Hematopoietic multipotent progenitor cell (in vitro differentiated cells): ENCODE measurements around the gene RSPH4A. TPM values are rescaled to one million over a fixed set of nuclear protein-coding genes. Genes with fewer than 3 reads are reported as not detected.
"Not testable (repeated sequence)": the region's sequence is repeated elsewhere in the genome, so short reads cannot be mapped to it uniquely, and the experiment has no call there.

Experiments
- DNase-seq, 3 donors: peaks; one replicate each; pipeline ENCODE4 v3.0.0-alpha.2; 2011 to 2015; ENCODE audit warnings: low read depth in 2 of 3, low spot score in 2 of 3
- total RNA-seq: library from RNA; depleted of rRNA; stranded (reverse); fragments of >200 nt; gene quantifications from one replicate; pipeline ENCODE4 v1.2.3, GENCODE V29; 2012

The RSPH4A gene
- 1.3 TPM for total RNA-seq

DNA sequence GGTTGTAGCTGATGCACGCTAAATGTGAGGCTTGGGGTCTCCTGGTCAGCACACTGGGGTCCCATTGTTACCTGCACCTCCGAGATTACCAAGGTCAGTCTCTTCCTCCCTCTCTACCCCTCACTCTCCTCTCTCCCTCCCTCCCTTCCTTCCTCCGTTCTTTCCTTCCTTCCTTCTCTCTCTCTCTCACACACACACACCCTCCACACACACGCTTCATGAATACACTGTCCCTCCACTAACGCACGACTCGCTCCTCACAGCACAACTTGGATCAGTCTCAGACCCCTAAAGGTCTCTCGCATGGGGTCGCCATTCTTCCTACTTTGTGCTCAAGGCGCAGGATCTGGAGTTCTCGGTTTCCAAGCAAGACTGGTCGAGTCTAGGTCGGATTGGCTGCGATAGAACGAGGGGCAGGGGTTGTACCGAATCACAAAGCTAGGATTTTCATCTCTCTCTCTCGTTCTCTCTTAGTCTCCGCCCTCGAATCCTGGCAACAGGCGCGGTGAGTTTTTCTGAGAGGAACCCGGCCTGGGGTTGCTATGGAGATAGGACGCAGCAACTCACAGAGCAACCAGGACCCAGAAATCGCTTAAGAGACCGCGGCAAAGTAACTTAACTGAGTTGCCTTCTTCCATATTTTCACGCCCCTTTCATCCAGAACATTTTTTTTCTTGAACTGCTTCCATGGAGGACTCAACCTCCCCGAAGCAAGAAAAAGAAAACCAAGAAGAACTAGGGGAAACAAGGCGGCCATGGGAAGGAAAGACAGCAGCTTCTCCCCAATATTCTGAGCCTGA is at the start of gene RSPH4A:
RSPH4A (plus strand) TSS at position 543 of the 800 bp plus-strand sequence; CDS start at position 688, 145 bp downstream.
- DNase-seq = peak; percentile 17 to 97 (median 90)

GRCh38 chr6:116568111-116568510 is 48.2 kb upstream of the RSPH4A start:
- DNase-seq = no peak

- DNase-seq = peak in 2 of 3 donors; percentile 14 to 24
Observed at GRCh38 chr6:116568821-116569755, 47.2 kb upstream of the RSPH4A start.

GRCh38 chr6:116570856-116571682 is 45.2 kb upstream of the RSPH4A start, which contains the start of gene RWDD1:
Gene RWDD1 (plus strand): TSS chr6:116571504. CDS start chr6:116571583, 79 bp downstream.
- peak; percentile 91 to 100 (median 99) for DNase-seq

- DNase-seq = no peak
Observed at GRCh38 chr6:116571683-116572000, 44.6 kb upstream of the RSPH4A start.

- DNase-seq = peak in 2 of 3 donors; percentile 11 to 20
Observed at GRCh38 chr6:116572162-116572561, 44.1 kb upstream of the RSPH4A start.

GRCh38 chr6:116575227-116575626 is 41.1 kb upstream of the RSPH4A start:
- no peak for DNase-seq

GRCh38 chr6:116577486-116577885 is 38.8 kb upstream of the RSPH4A start:
- no peak for DNase-seq

DNA sequence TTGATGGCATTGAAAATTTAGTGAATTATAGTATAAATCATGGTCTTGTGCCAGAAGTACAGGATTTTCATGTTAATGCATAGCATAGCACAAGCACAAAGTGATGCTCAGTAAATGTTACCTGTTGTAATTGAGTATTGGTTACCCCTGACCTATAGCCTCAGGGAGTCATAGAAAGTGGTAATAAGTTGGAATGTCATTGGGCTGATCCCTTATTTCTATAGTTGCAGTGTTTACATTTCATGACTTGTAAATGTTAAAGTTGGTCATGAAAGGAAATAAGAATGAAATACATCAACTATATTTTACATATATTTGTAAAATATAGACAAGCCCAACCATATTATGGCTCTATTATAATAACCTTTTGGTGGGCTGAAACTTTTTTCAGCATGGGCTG is 37.9 kb upstream of the RSPH4A start:
- no peak for DNase-seq

- no peak for DNase-seq
Observed at GRCh38 chr6:116579143-116579542, 37.1 kb upstream of the RSPH4A start.

GRCh38 chr6:116580198-116580597 is 36.1 kb upstream of the RSPH4A start:
- no peak for DNase-seq

- DNase-seq = no peak
Observed at GRCh38 chr6:116586276-116586675, 30.0 kb upstream of the RSPH4A start.

GRCh38 chr6:116586738-116587137 is 29.5 kb upstream of the RSPH4A start:
- DNase-seq = no peak

DNA sequence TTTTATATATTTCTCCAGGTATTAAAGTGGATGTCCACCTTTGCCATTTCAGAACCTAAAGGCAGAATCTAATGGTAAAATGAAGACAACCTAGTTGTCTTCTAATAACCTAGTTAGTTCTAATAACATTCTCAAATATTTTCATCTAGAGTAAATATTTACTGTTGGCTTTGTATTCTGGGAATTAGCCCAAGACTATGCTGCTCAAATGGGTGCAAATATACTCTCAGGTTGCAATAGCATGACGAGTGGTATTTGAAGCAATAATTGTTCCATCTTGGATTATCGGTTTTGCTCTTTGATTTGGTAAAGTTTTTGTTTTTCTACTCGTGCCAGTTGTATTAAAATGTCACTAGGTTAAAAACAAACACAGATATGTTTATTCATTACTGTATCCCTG is 21.0 kb upstream of the RSPH4A start:
- DNase-seq = no peak

DNA sequence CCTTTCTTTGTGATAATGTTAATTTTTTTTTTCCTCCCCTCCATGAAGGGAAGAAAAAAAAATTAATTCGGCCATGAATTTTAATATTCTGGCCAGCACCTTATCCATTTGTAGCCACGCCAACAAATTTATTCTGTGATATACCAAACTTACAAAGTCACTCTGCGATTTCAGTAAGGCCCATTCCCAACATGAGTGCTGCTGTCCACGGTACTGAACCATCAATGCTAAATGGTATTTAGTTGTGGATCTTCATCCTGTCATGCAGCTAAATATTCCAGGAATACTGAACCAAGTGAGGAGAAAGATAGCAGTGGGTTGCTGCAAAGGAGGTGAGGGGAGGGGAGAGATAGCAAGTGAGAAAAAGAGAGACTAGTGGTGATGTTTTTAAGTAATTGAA is 19.5 kb upstream of the RSPH4A start:
- peak in 1 of 3 donors; percentile 18 for DNase-seq

GRCh38 chr6:116603916-116604315 is 12.4 kb upstream of the RSPH4A start:
- DNase-seq = not testable (repeated sequence)

DNA sequence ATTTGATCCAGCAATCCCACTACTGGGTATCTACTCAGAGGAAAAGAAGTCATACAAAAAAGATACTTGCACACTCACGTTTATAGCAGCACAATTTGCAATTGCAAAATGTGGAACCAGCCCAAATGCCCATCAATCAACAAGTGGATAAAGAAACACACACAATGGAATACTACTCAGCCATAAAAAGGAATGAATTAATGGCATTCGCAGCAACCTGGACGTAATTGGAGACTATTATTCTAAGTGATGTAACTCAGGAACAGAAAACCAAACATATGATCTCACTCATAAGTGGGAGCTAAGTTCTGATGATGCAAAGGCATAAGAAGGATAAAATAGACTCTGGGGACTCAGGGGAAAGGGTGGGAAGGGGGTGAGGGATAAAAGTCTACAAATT is 11.4 kb upstream of the RSPH4A start:
- not testable (repeated sequence) for DNase-seq

GRCh38 chr6:116605935-116606334 is 10.3 kb upstream of the RSPH4A start:
- no peak for DNase-seq

DNA sequence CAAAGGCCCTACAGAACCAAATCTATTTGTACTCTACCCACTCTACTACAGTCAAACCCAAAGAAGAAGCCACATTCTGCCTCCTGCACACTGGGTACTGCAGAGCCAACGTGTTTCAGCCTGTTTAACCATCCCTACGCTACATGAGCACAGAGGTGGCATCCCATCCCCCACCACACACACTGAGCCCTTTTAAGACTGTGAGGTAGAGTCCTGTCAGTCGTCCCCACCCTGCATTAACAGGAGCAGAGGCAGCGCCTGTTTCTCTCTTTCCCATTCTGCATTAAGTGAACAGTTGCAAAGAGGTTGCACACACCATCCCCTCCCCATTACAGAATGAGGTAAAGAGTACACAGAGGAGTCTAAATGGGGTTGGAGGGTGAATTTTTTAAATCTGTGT is 5.2 kb upstream of the RSPH4A start:
- no peak for DNase-seq

- DNase-seq = no peak
Observed at GRCh38 chr6:116616737-116617053, 416 bp downstream of the RSPH4A start.
